A549 (cell line): ENCODE results near the gene UBE2O. TPM values are rescaled to one million over a fixed set of nuclear protein-coding genes. Genes with fewer than 3 reads are reported as not detected.

Experiments
- ATAC-seq, 2 experiments: fragments of 200-7000 bp in 1 of 2; fragments of >200 bp in 1 of 2; cut with Nextera tagmentation in 1 of 2; cut with Tn5 transposase in 1 of 2; 3 replicates each; pipeline versions ENCODE4 v1.8.0 to v1.9.1; 2018 to 2020; ENCODE audit warnings: mild to moderate bottlenecking in 1 of 2, moderate library complexity in 1 of 2
- CTCF ChIA-PET: fragments of 300-600 bp; sonication (Branson Sonifier 250); formaldehyde crosslinking; extraction: SDS; loops from one replicate; lab custom pipeline; 2021; ENCODE audit warnings: antibody characterized with exemption, inconsistent platforms; lab: Yijun Ruan, JAX
- POLR2A ChIA-PET: fragments of 350-600 bp; formaldehyde crosslinking; extraction: SDS; loops from one replicate; lab custom pipeline; 2021; ENCODE audit warnings: antibody characterized with exemption, inconsistent platforms; lab: Yijun Ruan, JAX
- DNase-seq, 2 experiments: peaks; one replicate each; pipeline versions ENCODE4 v3.0.0 to v3.0.0-alpha.2; 2011 to 2016; ENCODE audit warnings: low read depth in 1 of 2, low spot score in 1 of 2
- FAIRE-seq: peaks from 2 replicates; lab custom pipeline; 2011; peaks lifted over from hg19 to GRCh38; lab: Jason Lieb, UNC
- H3K27ac ChIP-seq, 2 experiments: fragments of >200 bp; sonication (Bioruptor Twin); formaldehyde crosslinking; 3 replicates each; pipeline ENCODE4 v1.5.1; 2016 to 2017
- H3K4me1 ChIP-seq: fragments of >200 bp; sonication (Bioruptor Twin); formaldehyde crosslinking; 3 replicates; pipeline ENCODE4 v1.6.1; 2016
- H3K4me2 ChIP-seq: fragments of >200 bp; sonication (Bioruptor Twin); formaldehyde crosslinking; 3 replicates; pipeline ENCODE4 v1.6.1; 2016
- H3K4me3 ChIP-seq: fragments of >200 bp; sonication (Bioruptor Twin); formaldehyde crosslinking; 3 replicates; pipeline ENCODE4 v1.5.1; 2016
- H3K9me3 ChIP-seq: fragments of >200 bp; sonication (Bioruptor Twin); formaldehyde crosslinking; 3 replicates; pipeline ENCODE4 v1.6.1; 2016
- CBX8 ChIP-seq: fragments of 200-600 bp; sonication (generic); IDR thresholded peaks from 2 replicates; pipeline ENCODE4 v1.6.1; 2016
- CEBPB ChIP-seq, 2 experiments: fragments of >200 bp in 1 of 2; sonication (Bioruptor Twin) in 1 of 2; formaldehyde crosslinking in 1 of 2; IDR thresholded peaks; 2 replicates each; pipeline ENCODE4 v1.6.1; 2012 to 2016
- E2F6 ChIP-seq: IDR thresholded peaks from 2 replicates; pipeline ENCODE4 v1.6.1; 2012; ENCODE audit warnings: low read depth, borderline replicate concordance
- EHMT2 ChIP-seq: fragments of 200-600 bp; sonication (generic); IDR thresholded peaks from 2 replicates; pipeline ENCODE4 v1.6.1; 2016; ENCODE audit warnings: antibody characterized with exemption, low read depth, mild to moderate bottlenecking, moderate library complexity
- EP300 ChIP-seq, 2 experiments: fragments of >200 bp; sonication (Bioruptor Twin); formaldehyde crosslinking; IDR thresholded peaks; 2 replicates in 1 of 2; 3 replicates in 1 of 2; pipeline ENCODE4 v1.6.1; 2016 to 2017
- FOSL2 ChIP-seq, 2 experiments: fragments of 450-650 bp in 1 of 2; fragments of >200 bp in 1 of 2; sonication (Bioruptor Twin) in 1 of 2; formaldehyde crosslinking; IDR thresholded peaks; 2 replicates each; pipeline versions ENCODE4 v1.5.0 to v1.6.1; 2016 to 2020; ENCODE audit warnings: mild to moderate bottlenecking in 1 of 2, moderate library complexity in 1 of 2
- HDAC2 ChIP-seq: fragments of 200-600 bp; sonication (generic); IDR thresholded peaks from 2 replicates; pipeline ENCODE4 v1.6.1; 2016
- JUN ChIP-seq, 2 experiments: fragments of >200 bp; sonication (Bioruptor Twin); formaldehyde crosslinking; IDR thresholded peaks; 2 replicates in 1 of 2; 3 replicates in 1 of 2; pipeline ENCODE4 v1.6.1; 2016 to 2017
- JUNB ChIP-seq: fragments of >200 bp; sonication (Bioruptor Twin); formaldehyde crosslinking; IDR thresholded peaks from 2 replicates; pipeline ENCODE4 v1.6.1; 2016
- KDM5A ChIP-seq: fragments of 200-600 bp; sonication (generic); IDR thresholded peaks from 2 replicates; pipeline ENCODE4 v1.6.1; 2016; ENCODE audit warnings: antibody characterized with exemption, mild to moderate bottlenecking
- MAZ ChIP-seq: fragments of 150-350 bp; IDR thresholded peaks from 2 replicates; pipeline ENCODE4 v1.6.1; 2014; ENCODE audit warnings: antibody characterized with exemption, low read depth, low read length, borderline replicate concordance
- MYC ChIP-seq: IDR thresholded peaks from 2 replicates; pipeline ENCODE4 v1.6.1; 2012; ENCODE audit warnings: mild to moderate bottlenecking, inconsistent platforms, low read length, improper control_type of control experiment, borderline replicate concordance
- NFE2L2 ChIP-seq: fragments of 150-350 bp; conservative IDR thresholded peaks from 2 replicates; pipeline ENCODE4 v1.6.1; 2014; ENCODE audit warnings: low read length
- RAD21 ChIP-seq, 2 experiments: fragments of >200 bp in 1 of 2; sonication (Bioruptor Twin) in 1 of 2; formaldehyde crosslinking in 1 of 2; IDR thresholded peaks in 1 of 2; conservative IDR thresholded peaks in 1 of 2; 2 replicates in 1 of 2; 3 replicates in 1 of 2; pipeline ENCODE4 v1.6.1; 2012 to 2018; ENCODE audit warnings: inconsistent platforms in 1 of 2
- RNF2 ChIP-seq: fragments of 200-600 bp; sonication (generic); IDR thresholded peaks from 2 replicates; pipeline ENCODE4 v1.6.1; 2016; ENCODE audit warnings: low read depth, mild to moderate bottlenecking, antibody characterized with exemption, moderate library complexity, borderline replicate concordance
- TFCP2L1 ChIP-seq: fragments of 250-450 bp; sonication (Bioruptor Pico); IDR thresholded peaks from 2 replicates; pipeline ENCODE4 v1.5.0; 2021; ENCODE audit warnings: mild to moderate bottlenecking
- ZFP36 ChIP-seq: fragments of 450-650 bp; IDR thresholded peaks from 2 replicates; pipeline ENCODE4 v1.6.1; 2014; ENCODE audit warnings: borderline replicate concordance; ENCODE audit not compliant: partially characterized antibody
- WGBS: methylation state at CpG from one replicate; pipeline ENCODE4 v1.1.6; 2017; ENCODE audit errors: missing lambda C conversion rate; 5-methylcytosine and 5-hydroxymethylcytosine counted together
- polyA plus RNA-seq, 4 experiments: library from polyadenylated mRNA; depleted of rRNA in 3 of 4; stranded (reverse); fragments of >200 nt; fragmentation: RNase III in 1 of 4; extraction: RNeasy Plus Mini Kit Qiagen cat#74134 plus additional on column Dnase treatment in 1 of 4; gene quantifications; 2 replicates in 3 of 4; 3 replicates in 1 of 4; pipeline ENCODE4 v1.2.3, GENCODE V29; 2011 to 2017
- TF ChIP-seq, protein P1 (sequence below): fragments of 250-450 bp; sonication (Bioruptor Pico); IDR thresholded peaks from 2 replicates; pipeline ENCODE4 v1.5.0; 2020; ENCODE audit warnings: low read depth, mild to moderate bottlenecking, moderate library complexity

UBE2O gene
- polyA plus RNA-seq, 2 of the 4 experiments (the other 2 are of a cell fraction), result 22.0 to 25.7 TPM

- no peak for ATAC-seq
- 94% methylated on average over 4 of the region's 4 CpGs for WGBS
- ChIA-PET CTCF (interaction anchor here (1.2 to 43.2 kb wide), 13 partner anchors 1 to 187 kb away, joined by 3 to 1107 read pairs (median 13); partner anchors contain the start of genes AANAT, PRPSAP1, QRICH2 and RHBDF2), POLR2A (no interaction called here)
- Histone ChIP-seq H3K4me2 (no peak overlapping the region), H3K4me3 (no peak overlapping the region), H3K27ac (no peak overlapping the region), H3K4me1 (no peaks in the 10 kb centered on the region), H3K9me3 (no peaks in the 10 kb centered on the region)
- no peak for FAIRE-seq
- TF ChIP-seq E2F6 (no peak), KDM5A (no peak)
- no peak for DNase-seq
Observed at GRCh38 chr17:76407509-76407908, 45.4 kb downstream of the UBE2O start.

DNA sequence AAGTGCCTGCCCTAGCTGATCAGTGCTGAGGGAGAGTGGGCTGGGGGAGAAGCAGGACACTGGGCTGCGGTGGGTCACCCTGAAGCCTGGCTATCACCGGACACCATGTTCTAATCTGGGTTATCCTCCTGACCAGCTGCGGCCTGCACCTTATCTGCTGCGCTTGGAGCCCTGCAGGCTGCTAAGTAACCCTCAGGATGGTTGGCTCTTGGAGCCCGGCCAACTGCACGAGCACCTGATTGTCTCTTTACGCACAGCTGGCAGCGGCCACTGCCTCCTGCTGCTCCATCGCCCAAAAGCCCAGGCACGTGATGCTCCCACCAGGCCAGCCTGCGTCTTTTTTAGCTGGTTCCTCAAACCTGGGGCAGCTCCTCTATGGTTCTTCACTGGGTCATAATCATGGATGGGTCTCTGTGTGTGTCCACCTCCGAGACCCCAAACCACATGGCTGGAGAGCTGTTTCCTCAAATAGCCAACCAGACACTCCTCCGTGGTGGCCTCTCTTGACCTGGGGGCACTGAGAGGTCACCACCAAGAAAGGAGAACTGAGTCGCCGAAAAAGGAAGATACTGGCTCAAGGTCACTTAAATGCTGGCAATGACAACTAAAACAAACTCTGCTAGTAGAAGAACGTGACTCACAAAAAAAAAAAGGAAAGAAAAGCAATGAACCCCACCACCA lies 46.8 kb downstream of the UBE2O start:
- Histone ChIP-seq H3K27ac (no peak overlapping the region), H3K4me1 (no peaks in the 10 kb centered on the region), H3K9me3 (no peaks in the 10 kb centered on the region), H3K4me2 (no peak overlapping the region), H3K4me3 (no peak overlapping the region)
- 91% methylated on average over 16 of the region's 16 CpGs for WGBS
- DNase-seq (no peak), ATAC-seq (no peak), FAIRE-seq (no peak)
- TF ChIP-seq RNF2, result no peak
- no peak for TF ChIP-seq EHMT2
- no peak for TF ChIP-seq CBX8
- TF ChIP-seq HDAC2, result no peak
- TF ChIP-seq CEBPB (IDR thresholded peaks at IDR 0.05), result no peak
- TF ChIP-seq EP300 (IDR thresholded peaks at IDR 0.05), result no peak
- TF ChIP-seq JUN (IDR thresholded peaks at IDR 0.05), result no peak
- no peak for TF ChIP-seq MAZ
- ChIA-PET CTCF (interaction anchor here (0.8 to 43.2 kb wide), 11 partner anchors 2 to 373 kb away, joined by 3 to 1107 read pairs (median 5); partner anchors contain the start of genes AANAT, SPHK1 and UBE2O), POLR2A (interaction anchor here (0.6 kb wide), 1 partner anchor 792 kb away, joined by 4 read pairs; no protein-coding TSS in a partner anchor)

DNA sequence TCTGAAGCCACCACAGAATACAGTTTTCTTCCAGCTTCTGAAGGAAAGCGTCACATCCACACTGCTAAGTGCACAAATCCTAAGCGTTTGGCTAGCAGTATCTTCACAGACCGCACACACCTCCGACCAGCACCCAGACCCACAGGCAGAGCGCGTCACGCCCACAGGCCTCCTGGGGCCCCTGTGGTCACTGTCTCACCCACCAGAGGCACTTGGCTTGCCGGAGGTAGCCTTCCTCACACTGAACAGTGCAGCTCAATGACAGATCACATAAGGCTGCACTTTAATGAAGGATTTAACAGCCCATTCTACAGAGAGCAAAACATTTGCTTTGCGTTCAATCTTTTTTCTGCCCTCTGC lies 47.4 kb downstream of the UBE2O start:
- ATAC-seq, result no peak
- CTCF ChIA-PET, result interaction anchor here (0.8 to 43.2 kb wide), 10 partner anchors 3 to 279 kb away, joined by 3 to 1107 read pairs (median 9); partner anchors contain the start of genes AANAT, SPHK1 and UBE2O
- Histone ChIP-seq H3K9me3 (no peaks in the 10 kb centered on the region), H3K4me1 (no peaks in the 10 kb centered on the region), H3K4me2 (no peak overlapping the region), H3K4me3 (no peak overlapping the region)
- TF ChIP-seq JUNB (no peak), TFCP2L1 (CRISPR knock-in tag) (no peak), RAD21 (conservative IDR thresholded peaks at IDR 0.05 in 1 of 2, IDR thresholded peaks at IDR 0.05 in 1 of 2) (no peak), JUN (IDR thresholded peaks at IDR 0.05) (no peak), FOSL2 (IDR thresholded peaks at IDR 0.05) (no peak), FOSL2 (CRISPR knock-in tag; IDR thresholded peaks at IDR 0.05) (no peak), CBX8 (no peak), NFE2L2 (no peak), MYC (no peak), ZFP36 (no peak)
- TF ChIP-seq, protein P1, sequence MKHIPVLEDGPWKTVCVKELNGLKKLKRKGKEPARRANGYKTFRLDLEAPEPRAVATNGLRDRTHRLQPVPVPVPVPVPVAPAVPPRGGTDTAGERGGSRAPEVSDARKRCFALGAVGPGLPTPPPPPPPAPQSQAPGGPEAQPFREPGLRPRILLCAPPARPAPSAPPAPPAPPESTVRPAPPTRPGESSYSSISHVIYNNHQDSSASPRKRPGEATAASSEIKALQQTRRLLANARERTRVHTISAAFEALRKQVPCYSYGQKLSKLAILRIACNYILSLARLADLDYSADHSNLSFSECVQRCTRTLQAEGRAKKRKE, result no peak
- TF ChIP-seq, all 56 proteins: peak for 0
- H3K27ac ChIP-seq, result no peak overlapping the region
- WGBS, result 91% methylated on average over 9 of the region's 9 CpGs
- POLR2A ChIA-PET, result interaction anchor here (0.6 kb wide), 1 partner anchor 792 kb away, joined by 4 read pairs; no protein-coding TSS in a partner anchor
- FAIRE-seq (no peak), DNase-seq (no peak)
